ENCODE data around the gene STAB2. TPM values are rescaled to one million over a fixed set of nuclear protein-coding genes. Genes with fewer than 3 reads are reported as not detected.

Gene STAB2
- total RNA-seq, 1 donor from 2014 or later: not detected

GRCh38 chr12:103806803-103807202, 219.7 kb downstream of the STAB2 start:
- H3K9ac ChIP-seq: no peak overlapping the region
- no peak overlapping the region for H3K4me3 ChIP-seq
- peaks cover 5% of the 10 kb centered on the region for H3K27me3 Mint-ChIP-seq (ENCODE audit: insufficient read depth, low read depth)
- no peak overlapping the region for H2AFZ ChIP-seq (replicated peaks)
- DNase-seq (ENCODE audit: low spot score): no peak
- H3K9me3 ChIP-seq (ENCODE audit: low read depth): no peaks in the 10 kb centered on the region
- H3F3A ChIP-seq (ENCODE audit: low read depth): no peaks in the 10 kb centered on the region
- H3K4me1 ChIP-seq: no peaks in the 10 kb centered on the region
- no peaks in the 10 kb centered on the region for H3K79me2 ChIP-seq (ENCODE audit: low read depth)
- H3K4me3 Mint-ChIP-seq: no peak overlapping the region
- H3K27ac Mint-ChIP-seq: no peak overlapping the region
- TF ChIP-seq EZH2phosphoT487 (IDR thresholded peaks at IDR 0.05) (no peak), CTCF (IDR thresholded peaks at IDR 0.05) (no peak), EZH2 (IDR thresholded peaks at IDR 0.05) (no peak)
- H4K20me1 ChIP-seq (ENCODE audit: low read depth): no peaks in the 10 kb centered on the region
- H3K4me2 ChIP-seq: no peak overlapping the region
- H3K4me1 Mint-ChIP-seq: peaks cover 15% of the 10 kb centered on the region
- H3K36me3 ChIP-seq: no peaks in the 10 kb centered on the region
- H3K27me3 ChIP-seq: no peaks in the 10 kb centered on the region
- peaks cover 7% of the 10 kb centered on the region for H3K36me3 Mint-ChIP-seq
- no peak overlapping the region for H3K27ac ChIP-seq
- H3K9me3 Mint-ChIP-seq: no peaks in the 10 kb centered on the region

GRCh38 chr12:103807561-103808238, 220.6 kb downstream of the STAB2 start:
- Histone ChIP-seq H3K9me3 (ENCODE audit: low read depth) (no peaks in the 10 kb centered on the region), H3K36me3 (no peaks in the 10 kb centered on the region), H3F3A (ENCODE audit: low read depth) (no peaks in the 10 kb centered on the region), H2AFZ (replicated peaks) (no peak overlapping the region), H3K79me2 (ENCODE audit: low read depth) (no peaks in the 10 kb centered on the region), H3K9ac (no peak overlapping the region), H3K27me3 (no peaks in the 10 kb centered on the region), H4K20me1 (ENCODE audit: low read depth) (no peaks in the 10 kb centered on the region), H3K4me2 (no peak overlapping the region), H3K27ac (no peak overlapping the region), H3K4me1 (no peaks in the 10 kb centered on the region), H3K4me3 (no peak overlapping the region)
- Mint-ChIP-seq H3K27ac (no peak overlapping the region), H3K4me3 (no peak overlapping the region), H3K4me1 (peaks cover 15% of the 10 kb centered on the region), H3K9me3 (no peaks in the 10 kb centered on the region), H3K27me3 (ENCODE audit: insufficient read depth, low read depth) (peaks cover 5% of the 10 kb centered on the region), H3K36me3 (peaks cover 7% of the 10 kb centered on the region)
- no peak for DNase-seq (ENCODE audit: low spot score)
- TF ChIP-seq EZH2 (IDR thresholded peaks at IDR 0.05) (no peak), CTCF (IDR thresholded peaks at IDR 0.05) (no peak), EZH2phosphoT487 (IDR thresholded peaks at IDR 0.05) (no peak)

- H3F3A ChIP-seq (ENCODE audit: low read depth): no peaks in the 10 kb centered on the region
- no peak for DNase-seq (ENCODE audit: low spot score)
- no peak for TF ChIP-seq EZH2 (IDR thresholded peaks at IDR 0.05)
- TF ChIP-seq CTCF (IDR thresholded peaks at IDR 0.05): no peak
- no peak for TF ChIP-seq EZH2phosphoT487 (IDR thresholded peaks at IDR 0.05)
- H3K27me3 ChIP-seq: no peaks in the 10 kb centered on the region
- H3K27ac ChIP-seq: no peak overlapping the region
- H3K9me3 ChIP-seq (ENCODE audit: low read depth): no peaks in the 10 kb centered on the region
- Mint-ChIP-seq H3K4me3 (no peak overlapping the region), H3K9me3 (no peaks in the 10 kb centered on the region), H3K27me3 (ENCODE audit: insufficient read depth, low read depth) (peaks cover 5% of the 10 kb centered on the region), H3K27ac (no peak overlapping the region), H3K36me3 (peaks cover 7% of the 10 kb centered on the region), H3K4me1 (peaks cover 15% of the 10 kb centered on the region)
- no peak overlapping the region for H2AFZ ChIP-seq (replicated peaks)
- H3K4me1 ChIP-seq: no peaks in the 10 kb centered on the region
- H3K79me2 ChIP-seq (ENCODE audit: low read depth): no peaks in the 10 kb centered on the region
- H3K4me2 ChIP-seq: no peak overlapping the region
- H4K20me1 ChIP-seq (ENCODE audit: low read depth): no peaks in the 10 kb centered on the region
- no peak overlapping the region for H3K4me3 ChIP-seq
- H3K36me3 ChIP-seq: no peaks in the 10 kb centered on the region
- H3K9ac ChIP-seq: no peak overlapping the region
Observed at GRCh38 chr12:103808239-103808880, 221.3 kb downstream of the STAB2 start.

Data from neural progenitor cell (in vitro differentiated cells).